ENCODE measurements around the gene RNPEPL1.

DNA sequence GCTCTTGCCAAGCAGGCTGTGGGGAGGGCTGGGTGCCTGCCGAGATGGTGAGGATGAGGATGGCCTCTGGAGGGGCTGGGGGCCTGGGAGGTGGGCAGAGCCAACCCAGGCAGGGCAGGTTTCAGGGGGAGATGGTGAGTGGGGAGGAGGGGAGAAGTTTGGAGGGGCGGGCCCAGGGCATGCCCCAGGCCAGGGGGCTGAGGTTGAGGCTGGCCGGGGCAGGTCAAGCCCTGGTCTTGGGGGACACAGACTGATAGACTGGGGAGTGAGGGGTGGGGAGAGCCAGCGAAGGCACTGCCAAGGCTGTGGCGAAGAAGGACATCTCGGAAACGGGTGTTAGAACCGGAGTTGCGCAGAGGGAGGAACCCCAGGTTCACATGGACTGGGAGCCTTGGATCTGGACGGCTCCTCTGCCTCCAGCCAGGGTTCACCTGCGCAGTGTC, 30.9 kb downstream of the RNPEPL1 start:
- TF ChIP-seq POLR2A (IDR thresholded peaks at IDR 0.05; ENCODE audit: low read depth, low read length) = no peak
- no peak for TF ChIP-seq TAF1 (IDR thresholded peaks at IDR 0.05; ENCODE audit: low read depth, low read length)
- no peak for TF ChIP-seq POLR2AphosphoS5 (IDR thresholded peaks at IDR 0.05; ENCODE audit: low read depth, low read length)
- TF ChIP-seq POU2F2 (IDR thresholded peaks at IDR 0.05; ENCODE audit: low read depth, low read length) = no peak
